HG03432 (cell line): ENCODE measurements around the gene NAP1L1.

Experiments
- ATAC-seq: cut with Tn5 transposase; IDR thresholded peaks from one replicate; pipeline ENCODE4 v1.9.1; 2021; ENCODE audit warnings: mild to moderate bottlenecking, moderate library complexity; ENCODE audit not compliant: unreplicated experiment

NAP1L1 gene, protein sequence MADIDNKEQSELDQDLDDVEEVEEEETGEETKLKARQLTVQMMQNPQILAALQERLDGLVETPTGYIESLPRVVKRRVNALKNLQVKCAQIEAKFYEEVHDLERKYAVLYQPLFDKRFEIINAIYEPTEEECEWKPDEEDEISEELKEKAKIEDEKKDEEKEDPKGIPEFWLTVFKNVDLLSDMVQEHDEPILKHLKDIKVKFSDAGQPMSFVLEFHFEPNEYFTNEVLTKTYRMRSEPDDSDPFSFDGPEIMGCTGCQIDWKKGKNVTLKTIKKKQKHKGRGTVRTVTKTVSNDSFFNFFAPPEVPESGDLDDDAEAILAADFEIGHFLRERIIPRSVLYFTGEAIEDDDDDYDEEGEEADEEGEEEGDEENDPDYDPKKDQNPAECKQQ

GRCh38 chr12:76083904-76084862, at the start of gene NAP1L1:
TSS of gene NAP1L1 (minus strand) at chr12:76084685. CDS start at chr12:76074219, 10,466 bp downstream.
- peak; percentile 92 for ATAC-seq

DNA sequence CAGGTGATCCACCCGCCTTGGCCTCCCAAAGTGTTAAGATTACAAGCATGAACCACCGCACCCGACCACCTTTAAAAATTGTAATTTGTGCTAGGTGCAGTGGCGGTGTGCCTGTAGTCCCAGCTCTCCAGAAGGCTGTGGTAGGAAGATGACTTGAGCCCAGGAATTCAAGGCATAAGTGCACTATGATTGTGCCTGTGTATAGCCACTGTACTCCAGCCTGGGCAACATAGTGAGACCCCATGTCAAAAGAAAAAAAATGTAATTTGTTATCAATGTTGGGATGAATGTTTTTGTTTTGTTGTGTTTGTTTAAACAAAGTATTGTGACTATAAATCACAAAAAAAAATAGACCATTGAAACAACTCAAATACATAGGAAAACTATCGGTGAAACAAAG, 43.1 kb upstream of the NAP1L1 start:
- ATAC-seq: no peak

DNA sequence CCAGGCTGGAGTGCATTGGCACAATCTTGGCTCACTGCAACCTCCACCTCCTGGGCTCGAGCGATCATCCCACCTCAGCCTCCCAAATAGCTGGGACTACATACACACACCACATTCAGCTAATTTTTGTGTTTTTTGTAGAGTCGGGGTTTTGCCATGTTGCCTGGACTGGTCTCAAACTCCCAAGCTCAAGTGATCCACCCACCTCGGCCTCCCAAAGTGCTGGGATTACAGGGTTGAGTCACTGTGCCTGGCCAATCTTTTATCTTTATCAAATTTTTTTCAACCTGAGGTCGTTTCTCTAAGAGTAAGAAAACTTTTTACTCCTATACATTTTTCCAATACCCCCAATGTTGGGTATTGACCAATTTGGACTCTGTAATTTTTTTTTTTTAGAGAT, 40.0 kb upstream of the NAP1L1 start:
- ATAC-seq: no peak

- ATAC-seq: no peak
Measured at GRCh38 chr12:76123259-76124212, 39.1 kb upstream of the NAP1L1 start.

DNA sequence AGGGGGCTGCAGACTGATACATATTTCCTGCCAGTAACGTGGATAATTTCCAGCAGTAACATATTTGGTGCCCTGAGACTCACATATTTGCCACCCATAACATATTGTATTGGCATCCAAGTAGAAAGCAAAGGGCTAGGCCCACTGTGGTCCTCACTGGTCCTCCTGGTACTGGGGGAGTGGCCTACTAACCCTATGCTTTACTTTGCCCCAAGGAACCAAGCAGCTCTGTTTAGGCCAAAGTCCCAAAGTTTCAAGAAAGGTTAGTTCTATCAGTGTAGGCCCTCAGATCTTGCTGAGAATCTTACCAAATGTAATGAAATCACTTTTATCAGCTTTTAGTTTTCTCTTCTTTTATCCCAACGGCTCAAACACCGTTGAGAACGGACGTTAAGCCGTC, 35.4 kb upstream of the NAP1L1 start:
- ATAC-seq: no peak

GRCh38 chr12:76117751-76118150, 33.3 kb upstream of the NAP1L1 start:
- no peak for ATAC-seq

GRCh38 chr12:76117067-76117691, 32.7 kb upstream of the NAP1L1 start:
- no peak for ATAC-seq

- ATAC-seq: no peak
Measured at GRCh38 chr12:76113800-76114757, 29.6 kb upstream of the NAP1L1 start.

- no peak for ATAC-seq
Measured at GRCh38 chr12:76111209-76111749, 26.8 kb upstream of the NAP1L1 start.

GRCh38 chr12:76109879-76110278, 25.4 kb upstream of the NAP1L1 start:
- no peak for ATAC-seq

DNA sequence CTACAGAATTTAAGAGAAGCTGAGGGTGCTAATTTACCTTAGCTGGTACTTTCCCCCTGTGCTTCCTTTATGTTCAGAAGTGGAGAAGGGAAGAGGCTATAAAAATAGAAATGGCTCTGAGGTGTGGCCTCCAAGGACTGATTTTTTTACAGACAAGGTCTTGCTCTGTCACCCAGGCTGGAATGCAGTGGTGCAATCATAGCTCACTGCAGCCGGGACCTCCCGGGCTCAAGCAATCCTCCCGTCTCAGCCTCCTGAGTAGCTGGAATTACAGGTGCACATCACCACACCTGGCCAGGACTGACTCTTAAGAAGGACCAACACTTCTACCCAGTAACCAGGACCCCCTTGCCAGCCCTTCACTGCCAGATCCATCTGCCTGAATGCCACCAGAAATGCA, 23.9 kb upstream of the NAP1L1 start:
- ATAC-seq: no peak

DNA sequence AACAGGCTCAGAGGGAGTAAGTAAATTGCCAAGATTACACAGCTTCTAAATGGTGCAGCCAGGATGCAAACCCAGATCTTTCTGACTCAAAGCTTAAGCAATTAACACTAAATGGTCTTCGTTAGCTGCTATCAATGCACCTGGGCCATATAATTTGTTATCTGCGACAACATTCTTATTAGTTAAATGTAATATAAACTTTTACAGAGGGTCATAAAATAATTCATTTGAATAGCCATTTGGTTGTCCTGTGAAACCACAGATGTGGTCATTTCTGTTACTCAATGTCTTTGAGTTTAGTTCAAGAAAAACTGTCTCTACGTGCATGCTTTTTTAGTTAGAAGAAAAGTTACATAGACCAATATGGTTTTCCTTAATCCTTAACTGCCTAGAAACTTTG, 22.1 kb upstream of the NAP1L1 start:
- ATAC-seq: no peak

DNA sequence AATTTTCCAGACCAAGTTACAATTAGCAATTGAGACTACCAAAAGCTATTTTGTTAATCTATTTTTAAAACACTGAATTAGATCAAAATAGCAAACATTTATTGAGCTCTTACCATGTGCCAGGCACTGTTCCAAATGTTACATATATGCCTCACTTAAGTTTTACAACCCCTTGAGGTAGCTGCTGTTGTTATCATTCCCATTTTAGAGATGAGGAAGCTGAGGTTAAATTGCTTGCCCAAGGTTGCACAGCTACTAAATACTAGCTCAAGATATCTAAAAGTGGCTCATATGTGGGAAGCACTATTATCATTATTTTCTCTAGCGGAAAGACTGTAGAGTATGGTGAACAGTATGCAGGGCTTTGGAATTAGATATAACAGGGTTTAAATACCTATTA, 19.5 kb upstream of the NAP1L1 start:
- no peak for ATAC-seq

- no peak for ATAC-seq
Measured at GRCh38 chr12:76101739-76102385, 17.4 kb upstream of the NAP1L1 start.

DNA sequence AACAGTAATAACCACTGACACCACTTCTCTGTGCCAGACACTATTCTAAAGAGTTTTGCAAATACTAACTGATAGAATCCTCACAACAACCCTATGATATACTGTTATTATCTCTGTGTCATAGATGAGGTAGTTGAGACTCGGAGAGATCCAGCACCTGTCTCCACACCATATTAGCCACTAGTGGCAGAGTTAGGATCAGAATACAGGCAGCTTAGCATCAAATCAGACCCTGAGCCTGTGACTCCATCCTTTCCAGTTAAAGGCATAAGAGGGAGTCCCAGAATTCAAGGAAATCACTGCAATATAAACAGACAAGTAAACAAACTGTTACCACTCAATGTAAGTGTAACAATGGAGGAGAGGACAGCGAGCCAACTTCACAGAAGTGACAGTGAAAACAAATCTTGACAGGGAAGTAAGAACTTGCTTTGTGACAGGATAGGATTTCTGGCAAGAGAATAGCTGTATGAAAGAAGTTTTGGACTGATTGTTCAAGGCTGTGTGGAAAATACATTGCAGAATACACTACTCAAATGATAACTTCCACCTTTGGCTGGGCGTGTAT, 11.7 kb upstream of the NAP1L1 start:
- ATAC-seq: no peak

- ATAC-seq: no peak
Measured at GRCh38 chr12:76094754-76095153, 10.3 kb upstream of the NAP1L1 start.

GRCh38 chr12:76091246-76091754, 6.8 kb upstream of the NAP1L1 start:
- ATAC-seq: no peak

DNA sequence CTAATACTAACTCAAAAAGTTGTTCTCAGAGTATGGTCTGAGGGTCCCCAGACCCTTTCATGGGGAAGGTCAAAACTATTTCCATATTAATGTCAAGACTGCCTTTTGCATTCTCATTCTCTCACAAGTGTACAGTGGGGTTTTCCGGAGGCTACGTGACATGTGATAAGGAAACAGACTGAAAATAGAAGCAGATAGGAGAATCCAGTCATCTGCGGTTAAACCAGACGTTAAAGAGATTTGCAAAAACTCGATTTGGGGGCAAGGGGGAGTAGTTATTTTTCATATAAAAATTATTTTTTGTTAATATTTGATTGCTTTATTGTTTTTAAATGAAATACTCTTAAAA, 1.0 kb upstream of the NAP1L1 start:
- ATAC-seq: no peak
